OCI-LY1 (cell line): ENCODE data around the gene TPSD1.

Source experiments
- H2AFZ ChIP-seq: fragments of 200-600 bp; sonication (generic), shearing (Covaris generic); 2 replicates; pipeline ENCODE4 v1.6.0; 2014; ENCODE audit warnings: antibody characterized with exemption, mild to moderate bottlenecking, low read length
- H3F3A ChIP-seq: fragments of 200-600 bp; sonication (generic), shearing (Covaris generic); 2 replicates; pipeline ENCODE4 v1.6.0; 2014; ENCODE audit warnings: mild to moderate bottlenecking, antibody characterized with exemption, low read length, moderate library complexity; ENCODE audit not compliant: insufficient read depth
- H3K27ac ChIP-seq: fragments of 200-600 bp; sonication (generic); 2 replicates; pipeline ENCODE4 v1.5.1; 2014; ENCODE audit warnings: low read length, mixed run types, mild to moderate bottlenecking, low read depth; ENCODE audit not compliant: poor library complexity, severe bottlenecking
- H3K27me3 ChIP-seq: fragments of 200-600 bp; sonication (generic); 2 replicates; pipeline ENCODE4 v1.6.0; 2014; ENCODE audit warnings: antibody characterized with exemption, mild to moderate bottlenecking, low read length, moderate library complexity; ENCODE audit not compliant: insufficient read depth
- H3K36me3 ChIP-seq: fragments of 200-600 bp; sonication (generic); 2 replicates; pipeline ENCODE4 v1.6.1; 2014; ENCODE audit warnings: mild to moderate bottlenecking, antibody characterized with exemption, low read length, moderate library complexity, mixed read lengths; ENCODE audit not compliant: insufficient read depth
- H3K4me1 ChIP-seq: fragments of 200-600 bp; sonication (generic); 2 replicates; pipeline ENCODE4 v1.5.1; 2014; ENCODE audit warnings: mild to moderate bottlenecking, low read length, moderate library complexity; ENCODE audit not compliant: insufficient read depth, severe bottlenecking
- H3K4me2 ChIP-seq: fragments of 200-600 bp; sonication (generic), shearing (Covaris generic); 2 replicates; pipeline ENCODE4 v1.6.1; 2014; ENCODE audit warnings: low read length
- H3K4me3 ChIP-seq: fragments of 200-600 bp; sonication (generic); 2 replicates; pipeline ENCODE4 v1.5.1; 2014; ENCODE audit warnings: low read length, low read depth, mild to moderate bottlenecking, mixed read lengths; ENCODE audit not compliant: poor library complexity, severe bottlenecking
- H3K79me2 ChIP-seq: fragments of 200-600 bp; shearing (Covaris generic); 2 replicates; pipeline ENCODE4 v1.6.1; 2016; ENCODE audit warnings: mixed run types, low read length, mixed read lengths; ENCODE audit not compliant: insufficient read depth
- H3K9ac ChIP-seq: fragments of 200-600 bp; sonication (generic), shearing (Covaris generic); 2 replicates; pipeline ENCODE4 v1.6.1; 2014; ENCODE audit warnings: mild to moderate bottlenecking, low read length, mixed read lengths
- H3K9me2 ChIP-seq: fragments of 200-600 bp; sonication (generic), shearing (Covaris generic); 2 replicates; pipeline ENCODE4 v1.6.1; 2014; ENCODE audit warnings: low read depth, mild to moderate bottlenecking, low read length, mixed read lengths
- H3K9me3 ChIP-seq: fragments of 200-600 bp; shearing (Covaris generic); 2 replicates; pipeline ENCODE4 v1.6.1; 2014; ENCODE audit warnings: low read length, mixed read lengths
- H4K20me1 ChIP-seq: fragments of 200-600 bp; sonication (generic), shearing (Covaris generic); 2 replicates; pipeline ENCODE4 v1.6.0; 2016; ENCODE audit warnings: mild to moderate bottlenecking, low read length; ENCODE audit not compliant: insufficient read depth
- EZH2 ChIP-seq: fragments of 200-600 bp; sonication (generic), shearing (Covaris generic); IDR thresholded peaks from 2 replicates; pipeline ENCODE4 v1.8.0; 2017; ENCODE audit warnings: borderline replicate concordance, mixed run types, mild to moderate bottlenecking, antibody characterized with exemption, low read length, moderate library complexity, mixed read lengths
- TF ChIP-seq, protein P1 (sequence below): fragments of 200-600 bp; sonication (generic), shearing (Covaris generic); IDR thresholded peaks from 2 replicates; pipeline ENCODE4 v1.5.1; 2017; ENCODE audit warnings: mild to moderate bottlenecking, antibody characterized with exemption, low read length, moderate library complexity, mixed read lengths

TPSD1 gene

DNA sequence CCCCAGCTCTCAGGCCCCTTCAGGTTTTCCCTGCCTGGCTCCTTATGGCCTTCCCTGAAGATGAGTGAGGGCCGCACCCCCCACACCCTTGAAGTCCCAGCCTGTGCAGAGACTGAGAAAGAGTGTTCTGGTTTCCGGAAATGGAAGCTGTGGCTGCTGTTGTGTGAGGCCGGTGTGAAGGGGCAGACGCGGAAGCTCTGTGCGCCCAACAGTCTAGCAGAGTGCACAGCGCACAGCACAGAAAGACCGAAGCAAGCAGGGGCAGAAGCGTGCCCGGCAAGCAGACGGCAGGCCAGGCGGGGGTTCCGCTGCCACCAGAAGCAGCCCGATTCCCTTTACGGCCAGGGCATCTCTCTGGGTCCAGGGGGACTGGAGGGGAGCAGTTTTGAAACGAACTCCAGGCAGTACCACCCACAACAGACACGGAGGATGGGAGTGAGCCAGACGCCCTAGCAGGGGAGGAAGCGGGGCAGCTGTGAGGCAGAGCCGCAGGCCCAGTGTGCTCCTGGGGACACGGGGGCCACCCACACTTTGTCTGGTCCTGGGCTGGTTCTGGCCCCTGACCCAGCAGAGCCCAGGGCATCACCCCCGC lies 47.5 kb upstream of the TPSD1 start:
- no peaks in the 10 kb centered on the region for H3K9me3 ChIP-seq
- H3K9ac ChIP-seq, result no peak overlapping the region
- no peaks in the 10 kb centered on the region for H3K4me1 ChIP-seq
- H3K79me2 ChIP-seq, result no peaks in the 10 kb centered on the region
- no peak overlapping the region for H3K4me3 ChIP-seq
- no peak overlapping the region for H3K4me2 ChIP-seq
- peaks cover 4% of the 10 kb centered on the region; the same call in 1 of the 2 replicates for H3K27me3 ChIP-seq
- H4K20me1 ChIP-seq, result no peaks in the 10 kb centered on the region
- no peaks in the 10 kb centered on the region for H3K9me2 ChIP-seq
- H2AFZ ChIP-seq, result no peak overlapping the region
- no peak overlapping the region for H3K27ac ChIP-seq
- TF ChIP-seq, protein P1, sequence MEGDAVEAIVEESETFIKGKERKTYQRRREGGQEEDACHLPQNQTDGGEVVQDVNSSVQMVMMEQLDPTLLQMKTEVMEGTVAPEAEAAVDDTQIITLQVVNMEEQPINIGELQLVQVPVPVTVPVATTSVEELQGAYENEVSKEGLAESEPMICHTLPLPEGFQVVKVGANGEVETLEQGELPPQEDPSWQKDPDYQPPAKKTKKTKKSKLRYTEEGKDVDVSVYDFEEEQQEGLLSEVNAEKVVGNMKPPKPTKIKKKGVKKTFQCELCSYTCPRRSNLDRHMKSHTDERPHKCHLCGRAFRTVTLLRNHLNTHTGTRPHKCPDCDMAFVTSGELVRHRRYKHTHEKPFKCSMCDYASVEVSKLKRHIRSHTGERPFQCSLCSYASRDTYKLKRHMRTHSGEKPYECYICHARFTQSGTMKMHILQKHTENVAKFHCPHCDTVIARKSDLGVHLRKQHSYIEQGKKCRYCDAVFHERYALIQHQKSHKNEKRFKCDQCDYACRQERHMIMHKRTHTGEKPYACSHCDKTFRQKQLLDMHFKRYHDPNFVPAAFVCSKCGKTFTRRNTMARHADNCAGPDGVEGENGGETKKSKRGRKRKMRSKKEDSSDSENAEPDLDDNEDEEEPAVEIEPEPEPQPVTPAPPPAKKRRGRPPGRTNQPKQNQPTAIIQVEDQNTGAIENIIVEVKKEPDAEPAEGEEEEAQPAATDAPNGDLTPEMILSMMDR, result no peak
- TF ChIP-seq EZH2, result no peak
- no peaks in the 10 kb centered on the region for H3K36me3 ChIP-seq
- H3F3A ChIP-seq, result no peaks in the 10 kb centered on the region

DNA sequence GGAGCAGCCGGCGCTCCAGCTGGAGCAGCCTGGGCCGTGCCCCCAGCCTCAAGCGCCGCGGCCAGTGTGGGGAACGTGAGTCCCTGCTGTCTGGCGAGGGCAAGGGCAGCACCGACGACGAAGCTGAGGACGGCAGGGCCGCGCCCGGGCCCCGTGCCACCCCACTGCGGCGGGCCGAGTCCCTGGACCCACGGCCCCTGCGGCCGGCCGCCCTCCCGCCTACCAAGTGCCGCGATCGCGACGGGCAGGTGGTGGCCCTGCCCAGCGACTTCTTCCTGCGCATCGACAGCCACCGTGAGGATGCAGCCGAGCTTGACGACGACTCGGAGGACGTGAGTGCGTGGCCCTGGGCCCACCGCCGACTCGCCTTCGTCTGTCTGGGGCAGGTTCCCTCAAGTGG lies 46.8 kb upstream of the TPSD1 start:
- H3F3A ChIP-seq, result no peaks in the 10 kb centered on the region
- no peaks in the 10 kb centered on the region for H3K9me3 ChIP-seq
- H3K9ac ChIP-seq, result no peak overlapping the region
- no peaks in the 10 kb centered on the region for H3K36me3 ChIP-seq
- no peaks in the 10 kb centered on the region for H4K20me1 ChIP-seq
- peaks cover 4% of the 10 kb centered on the region; the same call in 1 of the 2 replicates for H3K27me3 ChIP-seq
- no peaks in the 10 kb centered on the region for H3K79me2 ChIP-seq
- no peak overlapping the region for H3K4me3 ChIP-seq
- TF ChIP-seq EZH2, result no peak
- TF ChIP-seq, protein P1, result no peak
- H3K27ac ChIP-seq, result no peak overlapping the region
- H3K4me1 ChIP-seq, result no peaks in the 10 kb centered on the region
- no peak overlapping the region for H3K4me2 ChIP-seq
- no peaks in the 10 kb centered on the region for H3K9me2 ChIP-seq
- H2AFZ ChIP-seq, result no peak overlapping the region

DNA sequence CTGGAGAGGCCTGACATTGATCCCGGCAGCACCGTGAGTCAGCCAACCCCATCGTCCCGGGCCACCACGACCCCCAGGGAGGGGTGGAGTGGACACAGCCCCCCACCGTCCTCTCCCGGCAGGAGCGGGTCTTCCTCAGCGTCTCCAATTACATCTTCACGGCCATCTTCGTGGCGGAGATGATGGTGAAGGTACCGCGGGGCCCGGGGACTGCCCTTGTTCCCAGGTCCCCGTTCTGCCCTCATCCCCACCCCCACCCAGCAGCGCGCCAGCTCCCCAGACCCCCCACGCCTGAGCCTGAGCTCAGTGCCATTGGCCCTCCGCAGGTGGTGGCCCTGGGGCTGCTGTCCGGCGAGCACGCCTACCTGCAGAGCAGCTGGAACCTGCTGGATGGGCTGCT lies 45.4 kb upstream of the TPSD1 start:
- Histone ChIP-seq H3K4me2 (no peak overlapping the region), H3K9ac (no peak overlapping the region), H3K4me1 (no peaks in the 10 kb centered on the region), H3K4me3 (no peak overlapping the region), H3K9me3 (no peaks in the 10 kb centered on the region), H3K36me3 (no peaks in the 10 kb centered on the region), H3K27me3 (peaks cover 4% of the 10 kb centered on the region; the same call in 1 of the 2 replicates), H3K79me2 (no peaks in the 10 kb centered on the region), H4K20me1 (no peaks in the 10 kb centered on the region), H2AFZ (no peak overlapping the region), H3K27ac (no peak overlapping the region), H3K9me2 (no peaks in the 10 kb centered on the region), H3F3A (no peaks in the 10 kb centered on the region)
- TF ChIP-seq EZH2, result no peak
- TF ChIP-seq, protein P1, result no peak
